NOMO-1 treated with dmso at 0.1 percent for 144 hours (cell line): ENCODE measurements around the gene WBP2NL.

ENCODE experiments used
- DNase-seq: peaks from one replicate; lab custom pipeline; 2025; ENCODE audit not compliant: unreplicated experiment; lab: John Stamatoyannopoulos, UW

Gene WBP2NL

DNA sequence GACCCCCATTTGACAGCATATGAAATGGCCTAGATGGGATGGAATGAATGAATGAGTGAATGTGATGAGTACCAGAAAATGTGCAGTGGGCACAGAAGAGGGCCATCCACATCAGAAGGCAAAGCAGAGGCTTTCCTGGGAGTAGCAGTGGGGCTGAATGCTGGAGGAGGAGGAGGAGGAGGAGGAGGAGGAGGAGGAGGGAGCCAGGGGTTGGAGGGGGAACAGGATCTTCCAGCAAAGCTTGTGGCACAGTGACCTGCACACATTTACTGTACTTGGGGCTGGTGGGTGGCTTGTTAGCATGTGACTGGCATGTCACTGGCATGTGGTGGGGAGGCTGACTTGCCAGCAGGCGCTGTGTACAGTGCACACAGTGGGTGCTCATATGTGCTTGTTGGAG is 19.9 kb upstream of the WBP2NL start:
- no peak for DNase-seq

DNA sequence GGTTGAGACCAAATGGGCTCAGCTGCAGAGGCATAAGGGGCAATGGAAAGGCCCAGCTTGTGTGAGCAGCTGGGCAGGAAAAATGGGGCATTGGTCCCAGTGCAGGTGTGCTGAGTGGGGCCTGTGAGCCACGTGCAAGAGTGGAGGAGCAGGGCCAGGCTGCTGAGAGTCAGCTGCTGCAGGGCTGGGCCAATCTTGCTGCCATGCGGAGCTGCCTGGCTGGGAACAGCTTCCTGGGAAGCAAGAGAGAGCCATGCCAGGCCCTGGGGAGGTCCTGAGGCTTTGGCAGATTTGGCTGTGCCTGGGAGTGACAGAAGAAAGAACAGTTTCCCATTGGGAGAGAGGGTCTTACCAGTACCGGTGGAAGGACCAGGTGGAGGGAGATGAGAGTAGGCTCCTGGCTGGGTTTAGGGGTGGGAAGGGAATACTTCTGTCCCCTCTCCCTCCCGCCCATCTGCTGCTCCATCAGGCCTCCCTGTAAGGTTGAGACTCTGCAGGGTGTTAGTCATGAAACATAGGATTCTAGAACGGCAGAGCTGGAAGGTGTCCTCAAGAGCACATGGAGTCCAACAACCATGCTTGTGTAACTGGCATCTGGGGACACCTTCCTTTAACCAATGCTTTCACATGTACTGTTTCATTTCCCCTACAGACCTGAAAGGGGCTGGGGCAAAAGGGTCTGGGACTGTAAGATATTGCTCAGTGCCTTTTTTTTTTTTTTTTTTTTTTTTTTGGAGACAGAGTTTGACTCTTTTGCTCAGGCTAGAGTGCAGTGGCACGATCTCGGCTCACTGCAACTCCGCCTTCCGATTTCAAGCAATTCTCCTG is 19.0 kb upstream of the WBP2NL start:
- no peak for DNase-seq

DNA sequence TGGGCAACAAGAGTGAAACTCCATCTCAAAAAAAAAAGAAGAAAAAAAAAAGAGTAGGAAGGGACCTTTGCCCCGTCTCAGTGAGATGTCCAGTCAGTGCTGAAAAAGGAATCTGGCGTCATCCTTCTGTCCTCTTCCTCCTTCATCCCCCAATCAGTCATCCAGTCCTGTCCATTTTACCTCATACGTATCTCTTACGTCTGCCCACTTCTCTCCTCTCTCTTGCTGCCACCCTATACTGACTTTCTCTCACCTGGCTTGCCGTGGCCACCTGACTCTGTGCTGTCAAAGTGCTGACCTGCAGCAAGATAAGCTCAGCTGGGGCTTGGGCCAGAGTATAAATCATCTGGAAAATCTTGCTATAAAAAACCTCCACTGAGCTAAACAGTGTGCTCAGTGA is 15.7 kb upstream of the WBP2NL start:
- no peak for DNase-seq

DNA sequence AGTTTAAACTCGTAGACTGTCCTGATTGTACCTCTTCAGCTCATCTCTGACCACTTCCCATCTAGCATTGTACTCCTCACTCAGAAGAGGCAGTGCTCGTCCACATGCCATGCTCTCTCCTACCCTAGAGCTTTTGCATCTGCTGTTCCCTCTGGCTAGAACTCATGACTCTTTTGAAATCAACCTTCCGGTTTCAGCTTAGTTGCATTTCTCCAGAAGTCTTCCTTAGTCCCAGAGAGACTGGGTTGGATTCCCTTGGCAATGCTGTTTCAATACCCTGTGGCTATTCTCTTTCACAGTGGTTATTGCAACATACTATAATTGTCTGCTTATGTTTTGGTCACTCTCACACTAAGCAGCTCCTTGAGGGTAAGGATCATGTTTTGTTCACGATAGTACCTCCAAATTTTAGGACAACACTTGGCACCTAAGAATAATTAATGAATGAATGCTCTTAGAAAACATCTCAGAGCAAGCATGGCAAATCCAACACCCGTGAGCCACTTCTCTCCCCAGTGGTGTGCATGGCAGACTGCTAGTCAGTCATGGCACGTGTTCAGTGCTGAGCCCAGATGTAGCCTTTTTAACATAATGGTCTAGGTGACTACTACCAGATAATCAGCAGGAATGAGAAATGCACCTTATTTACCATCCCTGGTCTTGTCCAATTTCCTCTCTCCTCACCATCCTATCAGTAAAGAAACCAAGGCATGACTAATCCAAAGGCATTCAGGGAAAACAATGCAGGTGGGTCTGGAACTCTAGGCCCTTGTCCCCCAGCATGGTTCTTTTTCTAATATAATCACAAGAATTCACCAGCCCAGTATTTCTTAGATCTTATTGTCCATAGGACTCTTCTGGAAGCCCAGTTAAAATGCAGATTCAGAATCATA is 14.8 kb upstream of the WBP2NL start:
- DNase-seq: peak; percentile 37

DNA sequence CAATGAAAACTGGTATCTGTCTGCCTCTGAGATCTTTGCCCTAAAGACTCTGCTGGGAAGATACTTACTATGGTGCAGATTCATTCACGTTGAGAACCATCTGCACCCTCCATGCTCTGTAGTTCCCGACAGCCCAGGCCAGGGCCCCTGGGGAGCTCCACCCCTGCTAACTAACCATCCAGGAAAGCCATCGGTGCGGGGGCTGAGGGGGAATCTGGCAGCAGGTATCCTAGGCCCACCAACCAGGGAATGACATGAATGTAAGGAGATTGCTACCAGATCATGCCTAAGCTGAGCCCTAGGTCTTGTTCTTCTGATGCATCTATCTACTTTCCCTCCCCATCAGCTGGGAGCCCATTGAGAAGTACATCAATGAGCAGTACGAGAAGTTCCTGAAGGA is 11.3 kb upstream of the WBP2NL start:
- DNase-seq: no peak

DNA sequence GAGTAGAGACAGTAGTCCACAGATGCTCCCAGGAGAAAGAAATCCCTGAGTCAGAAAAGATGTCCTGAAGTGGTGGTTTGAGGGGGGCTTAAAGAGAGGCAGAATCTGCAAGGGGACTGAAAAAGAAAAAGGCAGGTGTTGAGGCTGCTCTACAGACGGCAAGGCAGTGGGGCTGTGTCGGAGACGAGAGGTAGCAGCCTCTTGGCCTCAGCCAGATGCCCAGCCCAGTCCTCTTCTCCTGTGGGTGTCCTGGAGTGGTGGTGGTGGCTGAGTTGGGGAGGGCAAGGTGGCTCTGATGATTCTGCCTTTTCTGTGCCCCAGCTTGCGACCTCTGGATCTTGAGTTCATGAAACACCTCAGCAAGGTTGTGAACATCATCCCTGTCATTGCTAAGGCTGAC is 9.3 kb upstream of the WBP2NL start:
- no peak for DNase-seq

DNA sequence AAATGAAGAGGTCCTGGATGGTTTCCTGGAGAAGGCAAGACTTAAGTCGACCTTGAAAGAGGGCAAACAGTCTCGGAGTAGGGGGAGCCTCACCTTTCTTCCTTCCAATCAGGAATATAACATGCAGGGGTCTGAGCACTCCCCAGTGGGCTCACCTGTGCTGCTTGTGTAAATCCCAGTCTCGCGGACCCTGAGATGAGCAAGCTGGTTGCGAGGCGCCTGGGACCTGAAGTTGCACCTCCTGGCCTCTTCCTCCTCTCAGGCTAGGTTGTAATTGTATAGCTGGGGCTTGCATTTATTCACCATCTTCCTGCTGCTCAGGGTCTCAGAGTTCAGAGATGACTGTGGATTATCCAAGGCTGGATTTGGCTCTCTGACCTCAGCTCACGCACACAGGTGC is 7.5 kb upstream of the WBP2NL start:
- DNase-seq: no peak

DNA sequence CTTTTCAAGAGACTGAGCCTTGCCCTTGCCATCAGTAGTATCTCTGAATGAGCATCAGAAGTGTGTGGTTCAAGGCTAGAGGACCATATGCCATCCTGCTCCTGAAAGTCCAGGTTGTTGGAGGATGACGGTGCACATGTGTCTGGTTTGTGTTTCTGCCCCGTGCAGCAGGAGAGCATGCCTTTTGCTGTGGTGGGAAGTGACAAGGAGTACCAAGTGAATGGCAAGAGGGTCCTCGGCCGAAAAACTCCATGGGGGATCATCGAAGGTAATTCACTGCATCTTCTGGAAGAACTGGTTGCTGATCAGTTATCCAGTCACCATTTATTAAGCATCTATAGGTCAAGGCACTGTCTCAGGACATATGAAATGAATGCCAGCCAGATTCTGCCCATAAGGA is 6.1 kb upstream of the WBP2NL start:
- no peak for DNase-seq

DNA sequence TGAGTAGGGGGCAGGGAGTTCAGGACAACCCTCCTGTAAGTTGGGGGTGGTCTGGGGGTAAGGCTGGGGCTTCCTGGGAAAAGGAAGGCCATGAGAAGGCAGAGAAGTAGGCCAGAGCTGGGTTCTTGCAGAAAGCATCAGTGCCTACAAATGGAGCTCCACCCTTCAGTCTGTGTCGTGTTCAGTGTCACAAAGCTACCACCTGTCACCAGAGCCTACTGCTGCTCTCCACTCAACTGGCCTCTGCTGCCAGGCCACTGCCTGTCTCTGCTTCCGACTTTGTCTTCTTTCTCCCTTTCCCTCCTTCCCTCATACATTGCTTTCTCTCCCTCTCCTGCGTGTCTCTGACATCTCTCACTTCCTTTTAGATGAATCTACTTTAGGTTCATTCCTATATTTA is 3.4 kb upstream of the WBP2NL start:
- DNase-seq: no peak

DNA sequence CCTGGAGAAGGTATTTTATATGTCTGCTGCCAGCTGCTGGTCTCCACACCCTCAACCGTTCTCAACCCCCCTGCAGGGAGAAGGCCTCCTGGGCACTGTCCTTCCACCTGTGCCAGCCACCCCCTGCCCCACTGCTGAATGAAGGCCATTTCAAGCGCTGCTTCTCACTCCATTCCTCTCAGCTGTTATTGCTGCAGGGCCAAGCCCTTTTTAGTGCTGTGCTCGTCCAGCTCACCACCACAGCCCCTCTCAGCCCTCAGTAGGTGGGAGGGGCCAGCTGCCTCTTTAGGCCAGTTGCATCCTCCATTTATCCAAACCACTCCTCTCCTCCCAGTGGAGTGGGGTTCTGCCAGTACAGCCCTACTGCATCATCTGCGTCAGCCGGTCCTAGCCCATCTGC is 1.8 kb upstream of the WBP2NL start:
- no peak for DNase-seq

DNA sequence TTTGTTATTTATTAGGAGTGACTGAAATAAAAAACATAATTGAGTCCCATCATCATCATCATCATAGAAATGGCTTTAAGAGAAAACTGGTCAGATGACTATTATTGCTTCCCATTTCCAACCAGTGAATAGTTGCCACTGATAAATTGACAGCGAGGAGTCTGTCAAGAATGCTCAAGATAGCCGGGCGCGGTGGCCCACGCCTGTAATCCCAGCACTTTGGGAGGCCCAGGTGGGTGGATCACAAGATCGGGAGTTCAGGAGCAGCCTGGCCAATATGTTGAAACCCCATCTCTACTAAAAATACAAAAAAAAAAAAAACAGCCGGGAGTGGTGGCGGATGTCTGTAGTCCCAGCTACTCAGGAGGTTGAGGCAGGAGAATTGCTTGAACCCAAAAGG is 1.9 kb downstream of the WBP2NL start:
- no peak for DNase-seq

DNA sequence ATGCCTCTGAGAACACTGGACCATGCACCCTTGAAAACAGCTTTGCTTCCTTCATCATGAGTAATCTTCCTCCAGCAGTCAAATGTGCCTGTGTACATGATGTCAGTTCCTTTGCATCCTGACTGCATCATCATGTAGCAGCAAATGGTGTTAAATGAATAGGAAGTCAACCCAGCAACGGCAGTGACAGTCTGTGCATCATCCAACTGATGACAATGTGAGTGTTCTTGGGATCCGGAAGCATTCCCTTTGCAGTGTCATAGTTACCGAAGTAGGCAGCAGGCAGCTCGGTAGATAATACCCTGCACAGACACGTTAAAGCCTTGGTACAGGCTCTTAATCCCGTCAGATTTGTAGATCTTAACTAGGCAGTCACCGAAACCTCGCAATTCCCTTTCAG is 2.5 kb downstream of the WBP2NL start:
- no peak for DNase-seq

DNA sequence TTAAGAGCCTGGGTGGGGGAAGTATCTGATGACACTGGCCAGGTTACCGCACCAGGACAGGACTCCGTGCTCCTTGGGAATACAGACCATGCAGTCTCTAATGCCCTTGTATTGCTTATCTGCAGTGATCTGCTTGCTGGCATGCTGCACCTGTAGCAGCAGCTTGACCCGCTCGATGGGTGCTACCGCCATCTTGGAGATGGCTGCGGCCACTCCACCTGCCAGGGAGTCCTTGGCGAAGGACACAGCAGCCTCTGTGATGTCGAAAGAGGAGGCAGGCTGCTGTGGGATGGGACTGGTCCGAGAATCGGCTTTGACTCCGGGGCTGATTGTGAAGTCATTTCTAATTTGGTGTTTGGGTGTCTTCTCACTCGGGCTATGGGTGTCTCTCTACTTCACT is 3.1 kb downstream of the WBP2NL start:
- no peak for DNase-seq

DNA sequence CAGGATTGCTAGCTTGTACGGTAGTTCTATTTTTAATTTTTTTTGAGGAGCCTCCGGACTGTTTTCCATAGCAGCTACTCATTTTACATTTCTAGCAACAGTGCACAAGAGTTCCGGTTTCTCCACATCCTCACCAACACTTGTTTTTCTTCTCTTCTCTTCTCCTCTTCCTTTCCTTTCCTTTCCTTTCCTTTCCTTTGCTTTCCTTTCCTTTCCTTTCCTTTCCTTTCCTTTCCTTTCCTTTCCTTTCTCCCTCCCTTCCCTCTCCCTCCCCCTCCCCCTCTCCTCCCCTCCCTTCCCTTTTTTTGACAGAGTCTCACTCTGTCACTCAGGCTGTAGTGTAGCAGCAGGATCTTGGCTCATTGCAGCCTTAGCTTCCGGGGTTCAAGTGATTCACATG is 9.3 kb downstream of the WBP2NL start:
- no peak for DNase-seq

DNA sequence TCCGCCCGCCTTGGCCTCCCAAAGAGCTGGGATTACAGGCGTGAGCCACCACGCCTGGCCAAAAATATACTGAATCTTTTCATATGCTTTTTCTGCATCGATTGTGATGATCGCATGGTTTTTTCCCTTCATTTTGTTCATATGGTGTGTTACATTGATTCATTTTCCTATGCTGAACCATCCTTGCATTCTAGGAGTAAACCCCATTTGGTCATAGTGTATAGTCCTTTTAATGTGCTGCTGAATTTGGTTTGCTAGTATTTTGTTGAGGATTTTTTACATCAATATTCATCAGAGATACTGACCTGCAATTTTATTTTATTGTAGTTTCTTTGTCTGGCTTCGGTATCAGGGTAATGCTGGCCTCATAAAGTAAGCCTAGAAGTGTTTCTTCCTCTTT is 12.2 kb downstream of the WBP2NL start:
- DNase-seq: no peak

DNA sequence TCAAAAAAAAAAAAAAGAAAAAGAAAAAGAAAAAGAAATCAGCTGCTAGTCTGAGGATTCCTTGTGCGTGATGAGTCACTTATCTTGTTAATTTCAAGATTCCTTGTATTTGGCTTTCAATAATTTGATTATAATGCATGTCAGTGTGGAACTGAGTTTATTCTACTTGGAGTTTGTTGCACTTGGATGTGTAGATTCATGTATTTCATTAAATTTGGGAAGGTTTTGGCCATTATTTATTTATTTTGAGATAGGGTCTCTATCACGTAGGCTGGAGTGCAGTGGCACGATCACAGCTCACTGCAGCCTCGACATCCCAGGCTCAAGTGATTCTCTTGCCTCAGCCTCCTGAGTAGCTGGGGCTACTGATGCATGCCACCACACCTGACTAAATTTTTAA is 14.8 kb downstream of the WBP2NL start:
- DNase-seq: no peak

DNA sequence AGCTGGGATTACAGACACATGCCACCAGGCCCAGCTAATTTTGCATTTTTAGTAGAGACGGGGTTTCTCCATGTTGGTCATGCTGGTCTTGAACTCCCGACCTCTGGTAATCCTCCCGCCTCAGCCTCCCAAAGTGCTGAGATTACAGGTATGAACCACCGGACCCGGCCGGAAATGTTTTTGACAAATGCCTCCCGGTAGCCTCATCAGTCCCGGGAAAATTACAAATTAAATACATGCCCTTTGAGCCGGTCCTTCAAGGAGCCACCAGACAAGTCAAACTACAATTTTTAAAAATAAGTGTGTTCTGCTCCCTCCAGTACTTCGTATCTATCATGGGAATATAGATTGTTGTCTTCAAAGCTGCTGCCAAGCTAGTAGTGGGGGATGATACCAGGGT is 17.5 kb downstream of the WBP2NL start:
- DNase-seq: no peak

DNA sequence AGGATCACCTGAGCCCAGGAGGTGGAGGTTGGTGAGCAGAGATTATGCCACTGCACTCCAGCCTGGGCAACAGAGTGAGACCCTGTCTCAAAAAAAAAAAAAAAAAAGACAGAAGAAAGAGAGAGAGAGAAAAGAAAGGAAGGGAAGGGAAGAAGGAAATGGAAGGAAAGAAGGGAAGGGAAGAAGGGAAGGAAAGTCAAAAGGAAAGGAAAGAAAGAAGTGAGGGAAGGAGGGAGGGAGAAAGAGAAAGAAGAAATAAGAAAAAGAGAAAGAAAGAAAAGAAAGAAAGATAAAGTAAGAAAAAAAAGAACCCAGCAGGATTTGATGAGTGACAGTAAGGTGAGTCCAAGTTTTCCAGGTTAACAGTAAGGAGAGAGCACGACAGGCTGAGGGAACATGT is 19.6 kb downstream of the WBP2NL start:
- DNase-seq: no peak

DNA sequence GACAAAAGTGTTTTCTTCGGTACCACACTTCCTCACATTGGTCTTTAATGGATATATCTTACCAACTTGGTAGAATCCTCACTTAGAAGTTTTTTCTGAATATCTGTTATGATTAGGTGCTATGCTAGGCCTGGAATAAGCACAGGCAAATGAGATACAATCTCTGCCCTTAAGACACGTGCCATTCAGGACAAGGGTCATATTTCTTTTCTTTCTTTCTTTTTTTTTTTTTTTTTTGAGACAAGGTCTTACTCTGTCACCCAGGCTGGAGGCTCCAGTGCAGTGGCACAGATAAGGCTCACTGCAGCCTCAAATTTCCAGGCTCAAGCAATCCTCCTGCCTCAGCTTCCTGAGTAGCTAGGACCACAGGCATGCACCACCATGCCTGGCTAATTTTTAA is 23.0 kb downstream of the WBP2NL start:
- no peak for DNase-seq

DNA sequence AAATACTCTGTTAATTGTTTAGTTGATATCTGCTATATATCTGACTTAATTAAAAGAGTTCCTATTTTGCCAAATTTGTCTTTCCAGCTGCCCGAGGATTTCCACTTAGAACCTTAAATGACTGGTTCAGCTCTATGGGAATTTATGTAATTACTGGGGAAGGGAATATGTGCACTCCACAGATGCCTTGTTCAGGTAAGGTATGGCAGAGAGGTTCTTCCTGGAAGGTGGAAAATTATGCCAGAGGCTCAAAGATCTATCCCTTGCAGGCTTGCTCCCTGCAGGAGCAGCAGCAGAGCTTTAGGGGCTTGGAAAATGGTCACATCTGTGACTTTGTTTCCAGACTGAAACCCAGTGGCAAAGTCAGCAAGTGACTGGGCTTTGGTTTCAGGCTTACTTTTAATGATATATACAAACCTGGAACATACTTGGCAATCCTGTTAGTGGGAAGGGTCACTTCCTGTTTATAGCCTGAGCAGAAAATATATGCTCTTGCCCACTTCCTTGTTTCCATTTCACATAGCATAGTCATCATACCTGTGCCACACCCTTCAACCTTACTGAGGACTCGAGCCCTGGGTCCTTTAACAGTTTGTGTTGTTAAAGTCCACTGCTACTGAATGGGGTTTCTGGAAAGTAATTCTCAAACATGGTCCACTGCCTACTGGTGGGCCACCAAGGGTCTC is 23.7 kb downstream of the WBP2NL start:
- DNase-seq: peak; percentile 9

DNA sequence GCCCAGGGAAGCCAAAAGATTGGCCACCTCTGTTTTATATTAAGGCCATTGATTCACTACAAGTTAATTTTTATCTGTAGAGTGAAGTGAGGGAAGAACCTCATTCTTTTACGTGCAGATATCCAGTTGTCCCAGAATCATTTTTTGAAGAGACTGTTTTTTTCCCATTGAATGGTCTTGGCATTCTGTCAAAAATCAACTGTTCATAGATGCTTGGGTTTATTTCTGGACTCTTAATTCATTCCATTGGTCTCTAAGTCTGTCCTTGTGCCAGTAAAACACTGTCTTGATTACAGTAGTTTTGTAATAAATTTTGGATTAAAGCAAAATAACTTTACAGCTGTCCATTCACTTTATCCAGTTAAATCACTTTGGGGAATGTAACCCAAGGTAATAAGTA is 26.8 kb downstream of the WBP2NL start:
- DNase-seq: no peak

DNA sequence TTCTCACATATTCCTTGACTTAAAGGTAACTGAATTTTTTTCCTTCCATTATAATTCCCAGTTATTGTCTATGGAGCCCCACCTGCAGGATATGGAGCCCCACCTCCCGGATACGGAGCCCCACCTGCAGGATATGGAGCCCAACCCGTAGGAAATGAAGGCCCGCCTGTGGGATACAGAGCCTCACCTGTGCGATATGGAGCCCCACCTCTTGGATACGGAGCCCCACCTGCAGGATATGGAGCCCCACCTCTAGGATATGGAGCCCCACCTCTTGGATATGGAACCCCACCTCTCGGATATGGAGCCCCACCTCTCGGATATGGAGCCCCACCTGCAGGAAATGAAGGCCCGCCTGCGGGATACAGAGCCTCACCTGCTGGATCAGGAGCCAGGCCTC is 28.1 kb downstream of the WBP2NL start:
- DNase-seq: no peak
